IPS-15b (cell line): ENCODE measurements around the gene ESYT2.
A peak's percentile ranks its signal among the peaks of the same experiment; 100 is the strongest.

ENCODE experiments used
- H3K27me3 ChIP-seq: one replicate; pipeline ENCODE4 v1.6.1; 2013; ENCODE audit warnings: low read length; ENCODE audit not compliant: control insufficient read depth, insufficient read depth
- H3K36me3 ChIP-seq: one replicate; pipeline ENCODE4 v1.6.1; 2013; ENCODE audit warnings: low read length; ENCODE audit not compliant: control insufficient read depth, insufficient read depth
- H3K4me1 ChIP-seq: one replicate; pipeline ENCODE4 v1.6.1; 2013; ENCODE audit warnings: mild to moderate bottlenecking, low read length; ENCODE audit not compliant: control insufficient read depth, insufficient read depth
- H3K4me3 ChIP-seq: one replicate; pipeline ENCODE4 v1.5.1; 2013; ENCODE audit warnings: low read depth, low read length
- H3K9ac ChIP-seq: one replicate; pipeline ENCODE4 v1.6.1; 2013; ENCODE audit warnings: low read depth, mild to moderate bottlenecking, low read length
- H3K9me3 ChIP-seq: one replicate; pipeline ENCODE4 v1.6.1; 2013; ENCODE audit warnings: mild to moderate bottlenecking, low read length; ENCODE audit not compliant: control insufficient read depth, insufficient read depth

ESYT2 gene

DNA sequence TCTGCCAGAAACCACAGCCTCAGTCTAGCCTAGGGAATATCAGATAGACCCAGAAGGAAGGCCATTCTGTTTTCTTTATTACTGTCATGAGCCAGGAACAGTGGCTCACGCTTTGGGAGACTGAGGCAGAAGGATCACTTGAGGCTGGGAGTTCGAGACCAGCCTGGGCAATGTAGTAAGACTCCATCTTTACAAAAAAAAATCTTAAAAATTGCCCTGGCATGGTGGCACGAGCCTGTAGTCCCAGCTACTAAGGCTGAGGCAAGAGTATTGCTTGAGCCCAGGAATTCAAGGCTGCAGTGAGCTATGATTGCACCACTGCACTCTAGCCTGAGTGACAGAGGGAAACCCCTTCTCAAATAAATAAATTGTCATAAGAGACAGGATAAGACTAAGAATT lies 3.7 kb upstream of the ESYT2 start:
- Histone ChIP-seq H3K9me3 (no peaks in the 10 kb centered on the region), H3K27me3 (peaks cover 8% of the 10 kb centered on the region), H3K36me3 (no peaks in the 10 kb centered on the region), H3K4me3 (no peak overlapping the region), H3K9ac (no peak overlapping the region), H3K4me1 (peaks cover 8% of the 10 kb centered on the region)

DNA sequence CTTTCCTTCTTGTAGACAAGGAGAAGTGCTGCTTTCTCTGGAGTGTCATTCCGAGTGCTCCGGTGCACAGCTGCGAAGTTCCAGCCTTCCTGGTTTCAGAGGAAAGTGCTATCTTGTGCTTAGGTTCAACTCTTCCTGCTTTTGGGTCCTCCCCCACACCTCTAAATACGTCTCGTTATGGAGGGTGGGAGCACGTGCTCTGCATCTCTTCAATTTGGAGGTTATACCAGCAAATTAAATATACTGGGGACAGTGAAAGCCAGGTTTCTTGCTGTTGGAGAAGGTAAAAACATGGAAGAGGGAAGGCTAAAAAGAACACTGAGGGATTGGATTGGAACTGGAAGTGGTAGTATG lies 2.4 kb upstream of the ESYT2 start:
- no peaks in the 10 kb centered on the region for H3K9me3 ChIP-seq
- H3K36me3 ChIP-seq, result no peaks in the 10 kb centered on the region
- peaks cover 12% of the 10 kb centered on the region for H3K4me1 ChIP-seq
- H3K4me3 ChIP-seq, result no peak overlapping the region
- peaks cover 8% of the 10 kb centered on the region for H3K27me3 ChIP-seq
- no peak overlapping the region for H3K9ac ChIP-seq

DNA sequence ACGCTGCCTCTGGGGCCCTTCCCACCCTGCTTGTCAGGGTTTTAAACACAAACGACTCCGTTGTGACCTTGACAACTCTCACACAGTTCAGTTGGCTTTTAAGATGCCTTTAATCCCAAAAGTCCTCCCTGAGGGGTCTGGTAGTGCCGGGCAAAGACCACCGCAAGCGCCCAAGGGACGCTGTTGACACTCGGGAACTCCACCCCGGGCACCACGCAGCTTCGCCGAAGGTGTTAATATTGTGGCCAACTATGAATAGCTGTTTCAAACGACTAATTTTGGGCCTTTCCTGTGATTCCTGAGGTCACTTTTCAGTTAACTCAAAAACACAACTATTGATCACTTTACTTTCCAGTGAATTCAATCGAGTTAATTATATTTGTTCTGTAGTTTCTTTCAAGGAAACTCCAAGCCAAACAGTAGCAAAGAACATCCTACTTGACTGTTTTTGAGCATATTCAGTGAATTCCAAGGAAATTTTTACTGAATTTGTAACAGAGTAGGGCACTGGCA lies 958 bp upstream of the ESYT2 start:
- Histone ChIP-seq H3K4me3 (peak overlapping the region; percentile 81), H3K9ac (peak overlapping the region; percentile 63), H3K27me3 (peaks cover 8% of the 10 kb centered on the region), H3K4me1 (peaks cover 12% of the 10 kb centered on the region), H3K9me3 (no peaks in the 10 kb centered on the region), H3K36me3 (no peaks in the 10 kb centered on the region)

DNA sequence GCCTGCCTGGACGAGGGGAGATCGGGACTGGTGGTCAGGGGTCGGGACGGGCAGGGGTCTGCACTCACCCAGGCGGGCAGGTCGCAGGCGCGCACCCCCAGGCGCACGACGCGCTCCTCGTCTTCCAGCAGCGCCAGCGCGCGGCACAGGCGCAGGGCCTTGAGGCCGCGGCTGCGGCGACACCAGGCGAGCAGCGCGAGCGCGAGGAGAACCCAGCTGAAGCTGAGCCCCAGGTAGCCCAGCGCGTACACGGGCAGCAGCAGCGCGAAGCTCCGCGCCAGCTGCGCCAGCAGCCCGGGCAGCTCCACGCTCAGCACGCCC lies 328 bp downstream of the ESYT2 start:
- Histone ChIP-seq H3K36me3 (no peaks in the 10 kb centered on the region), H3K9me3 (no peaks in the 10 kb centered on the region), H3K27me3 (peaks cover 8% of the 10 kb centered on the region), H3K9ac (peak overlapping the region; percentile 66), H3K4me3 (peak overlapping the region; percentile 81), H3K4me1 (peaks cover 12% of the 10 kb centered on the region)

DNA sequence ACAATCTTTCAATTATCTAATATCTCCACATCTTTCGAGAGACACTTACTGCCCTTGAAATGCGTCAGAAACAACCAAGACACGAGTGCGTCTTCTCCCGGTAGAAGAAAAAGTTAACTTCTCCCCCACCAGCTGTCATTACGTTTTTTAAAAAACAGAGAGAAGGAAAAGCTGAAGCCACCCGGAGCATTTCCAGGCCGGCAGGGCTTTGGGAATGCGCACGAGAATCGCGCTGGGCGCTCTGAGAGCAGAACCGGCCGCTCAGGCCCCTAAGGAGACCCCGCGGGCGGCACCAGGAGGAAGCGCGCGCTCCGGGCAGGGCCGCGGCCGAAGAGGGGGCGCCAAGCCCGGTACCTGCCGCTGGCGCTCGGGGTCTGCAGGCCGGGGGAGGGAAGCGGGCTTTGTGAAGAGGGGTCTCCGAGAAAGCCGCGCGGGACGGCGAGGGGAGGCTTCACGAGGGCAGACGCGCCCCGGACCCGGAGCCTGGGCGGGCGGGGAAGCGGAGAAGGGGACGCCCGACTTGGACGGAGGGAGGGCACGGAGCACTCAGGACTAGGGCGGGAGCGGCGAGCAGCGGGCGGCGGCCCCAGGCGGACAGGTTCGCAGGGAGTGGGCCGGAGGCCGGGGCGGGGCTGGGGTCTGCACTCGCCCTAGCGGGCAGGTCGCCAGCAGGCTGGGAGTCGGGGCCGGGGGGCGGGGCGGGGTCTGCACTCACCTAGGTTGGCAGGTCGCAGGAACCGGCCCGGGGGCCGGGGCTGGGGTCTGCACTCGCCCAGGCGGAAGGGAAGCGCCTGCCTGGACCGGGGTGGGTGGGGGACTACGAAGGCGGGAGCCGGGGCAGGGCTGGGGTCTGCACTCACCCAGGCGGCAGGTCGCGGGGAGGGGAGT lies 932 bp downstream of the ESYT2 start:
- peaks cover 8% of the 10 kb centered on the region for H3K27me3 ChIP-seq
- H3K4me3 ChIP-seq, result peak overlapping the region; percentile 81
- H3K9ac ChIP-seq, result peak overlapping the region; percentile 66
- H3K4me1 ChIP-seq, result peaks cover 12% of the 10 kb centered on the region
- no peaks in the 10 kb centered on the region for H3K9me3 ChIP-seq
- no peaks in the 10 kb centered on the region for H3K36me3 ChIP-seq

DNA sequence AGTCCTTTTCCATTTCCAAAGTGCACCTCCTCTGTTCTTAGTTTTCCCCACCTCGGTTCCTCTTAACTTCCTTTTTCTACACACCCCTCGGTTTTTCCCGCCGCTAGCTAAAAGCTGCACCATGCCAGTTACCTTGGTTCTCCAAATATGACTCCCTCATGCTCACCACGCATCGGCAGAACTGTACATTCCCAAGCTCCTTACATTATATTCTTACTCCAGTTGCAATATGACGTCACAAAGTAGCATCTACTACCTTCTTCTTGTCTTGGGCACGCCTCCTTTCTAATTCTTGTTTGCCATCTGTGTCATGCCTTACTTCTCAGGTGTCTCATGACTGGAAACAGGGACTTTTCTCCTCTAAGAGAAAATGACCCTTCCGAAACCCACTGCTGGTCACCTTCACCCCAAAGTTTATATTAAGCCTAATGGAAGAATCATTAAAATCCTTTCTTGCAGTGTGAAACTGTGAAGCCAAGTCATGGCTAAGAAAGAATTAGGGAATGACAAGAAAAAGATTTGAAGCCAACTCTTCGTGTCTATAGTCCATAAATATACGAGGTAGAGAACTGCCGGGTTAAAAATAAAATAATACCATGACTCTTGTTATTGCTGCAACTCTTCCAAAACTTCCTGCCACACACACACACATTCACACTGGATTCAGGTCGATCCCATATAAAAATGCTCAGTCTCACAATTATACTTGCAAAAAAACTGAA lies 1.7 kb downstream of the ESYT2 start:
- Histone ChIP-seq H3K4me1 (peaks cover 12% of the 10 kb centered on the region), H3K9ac (peak overlapping the region; percentile 3), H3K4me3 (peak overlapping the region; percentile 40), H3K9me3 (no peaks in the 10 kb centered on the region), H3K36me3 (no peaks in the 10 kb centered on the region), H3K27me3 (peaks cover 8% of the 10 kb centered on the region)

DNA sequence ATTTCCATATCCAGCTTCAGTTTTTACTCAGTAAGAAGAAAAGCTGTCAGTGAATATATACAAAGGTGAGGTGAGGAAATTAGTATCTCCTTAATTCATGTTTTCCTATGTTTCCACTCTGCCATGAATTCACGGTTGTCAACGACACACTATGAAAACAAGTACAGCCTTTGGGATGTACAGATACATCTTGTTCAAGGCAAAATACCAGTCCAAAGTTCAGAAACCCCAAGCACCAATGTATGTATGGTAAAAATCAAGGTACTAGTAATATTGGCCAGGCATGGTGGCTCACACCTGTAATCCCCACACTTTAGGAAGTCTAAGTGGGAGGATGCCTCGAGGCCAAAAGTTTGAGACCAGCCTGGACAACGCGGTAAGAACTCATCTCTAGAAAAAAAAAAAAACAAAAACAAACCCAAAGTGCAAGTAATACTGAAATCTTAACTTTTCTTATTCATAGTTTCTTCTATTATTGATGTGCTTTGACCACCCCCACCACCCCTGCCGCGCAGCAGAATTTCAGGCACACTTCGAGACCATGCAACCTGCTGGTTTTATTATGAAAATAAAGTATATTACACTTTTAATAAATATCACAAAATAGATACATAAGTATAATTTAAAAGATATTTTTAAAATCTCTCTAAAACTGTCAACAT lies 3.5 kb downstream of the ESYT2 start:
- no peak overlapping the region for H3K9ac ChIP-seq
- H3K27me3 ChIP-seq, result peaks cover 5% of the 10 kb centered on the region
- peaks cover 10% of the 10 kb centered on the region for H3K4me1 ChIP-seq
- H3K36me3 ChIP-seq, result no peaks in the 10 kb centered on the region
- H3K4me3 ChIP-seq, result no peak overlapping the region
- H3K9me3 ChIP-seq, result no peaks in the 10 kb centered on the region

DNA sequence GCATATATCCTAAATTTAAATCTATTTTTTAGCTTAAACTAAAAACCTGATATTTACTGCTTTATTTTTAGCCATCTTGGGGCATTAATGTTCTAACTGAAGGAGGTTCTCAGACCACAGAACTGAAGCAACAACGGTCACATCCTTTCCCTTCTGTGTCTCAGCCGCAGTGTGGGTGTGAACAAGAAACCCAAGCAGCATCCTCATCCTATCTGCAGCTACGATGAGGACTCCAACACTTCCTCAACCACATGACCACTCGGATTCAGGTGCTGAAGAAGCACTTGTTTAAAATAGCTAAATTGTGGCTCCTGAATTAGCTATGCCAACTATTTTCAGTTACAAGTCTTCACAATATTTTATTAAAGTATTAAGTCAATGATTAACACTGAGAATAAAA lies 5.3 kb downstream of the ESYT2 start:
- peaks cover 8% of the 10 kb centered on the region for H3K4me1 ChIP-seq
- no peak overlapping the region for H3K9ac ChIP-seq
- H3K4me3 ChIP-seq, result no peak overlapping the region
- H3K36me3 ChIP-seq, result no peaks in the 10 kb centered on the region
- H3K9me3 ChIP-seq, result no peaks in the 10 kb centered on the region
- peaks cover 5% of the 10 kb centered on the region for H3K27me3 ChIP-seq

DNA sequence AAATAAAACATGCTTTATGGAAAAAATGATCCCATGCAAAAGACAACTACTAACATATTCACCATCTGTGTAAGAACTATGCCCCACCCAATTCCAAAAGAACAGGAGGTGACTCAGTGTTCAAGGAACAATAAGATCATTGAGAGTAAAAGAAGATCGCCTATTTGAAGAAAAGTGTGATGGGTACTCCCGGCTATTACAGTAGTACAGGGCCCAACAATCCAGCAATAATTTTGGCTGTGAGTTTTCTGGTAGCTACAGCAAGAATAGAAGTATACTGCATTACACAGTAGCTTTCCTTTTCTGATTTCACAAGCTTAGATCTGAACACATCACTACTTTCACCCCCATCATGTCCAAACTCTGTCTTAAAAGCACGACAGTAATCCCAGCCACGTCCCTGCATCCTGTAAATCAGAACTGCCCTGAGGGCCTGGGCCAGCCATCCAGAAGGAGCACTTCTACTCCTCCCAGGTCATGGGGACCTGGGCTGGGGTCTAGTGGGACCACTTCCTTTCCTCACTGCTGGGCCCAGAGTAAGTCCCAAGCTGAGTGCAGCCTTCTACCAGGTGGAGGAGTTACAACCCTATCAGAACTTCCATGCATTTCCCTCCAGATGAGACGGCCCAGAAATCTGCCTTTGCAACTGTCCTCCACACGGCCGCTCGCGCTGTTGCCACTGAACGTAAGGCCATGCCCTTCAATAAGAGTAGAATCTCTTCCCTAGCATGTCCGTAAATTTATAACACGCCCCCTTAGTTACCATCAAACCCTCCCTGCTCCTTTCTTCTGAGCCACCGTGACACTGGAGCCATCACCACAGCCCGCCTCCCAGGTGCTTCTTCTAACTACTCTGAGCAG lies 7.9 kb downstream of the ESYT2 start:
- no peak overlapping the region for H3K9ac ChIP-seq
- no peaks in the 10 kb centered on the region for H3K27me3 ChIP-seq
- no peaks in the 10 kb centered on the region for H3K9me3 ChIP-seq
- no peaks in the 10 kb centered on the region for H3K36me3 ChIP-seq
- no peak overlapping the region for H3K4me3 ChIP-seq
- H3K4me1 ChIP-seq, result peaks cover 23% of the 10 kb centered on the region

DNA sequence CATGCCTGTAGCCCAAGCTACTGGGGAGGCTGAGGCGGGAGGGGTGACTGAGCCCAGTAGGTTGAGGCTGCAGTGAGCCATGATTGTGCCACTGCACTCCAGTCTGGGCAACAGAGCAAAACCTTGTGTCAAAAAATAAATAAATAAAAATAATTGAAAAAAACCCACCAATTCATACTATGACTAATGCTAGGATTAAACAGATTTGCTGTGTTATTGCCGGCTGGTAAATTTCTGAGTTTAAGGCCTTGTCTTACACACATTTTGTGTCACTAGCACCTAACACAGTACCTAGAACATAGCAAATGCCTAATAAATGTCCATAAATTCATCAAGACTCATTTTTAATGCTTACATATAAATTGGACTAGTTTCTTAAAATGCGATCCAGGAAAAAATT lies 8.7 kb downstream of the ESYT2 start:
- Histone ChIP-seq H3K9ac (no peak overlapping the region), H3K36me3 (no peaks in the 10 kb centered on the region), H3K4me1 (peaks cover 26% of the 10 kb centered on the region), H3K4me3 (no peak overlapping the region), H3K27me3 (no peaks in the 10 kb centered on the region), H3K9me3 (no peaks in the 10 kb centered on the region)

DNA sequence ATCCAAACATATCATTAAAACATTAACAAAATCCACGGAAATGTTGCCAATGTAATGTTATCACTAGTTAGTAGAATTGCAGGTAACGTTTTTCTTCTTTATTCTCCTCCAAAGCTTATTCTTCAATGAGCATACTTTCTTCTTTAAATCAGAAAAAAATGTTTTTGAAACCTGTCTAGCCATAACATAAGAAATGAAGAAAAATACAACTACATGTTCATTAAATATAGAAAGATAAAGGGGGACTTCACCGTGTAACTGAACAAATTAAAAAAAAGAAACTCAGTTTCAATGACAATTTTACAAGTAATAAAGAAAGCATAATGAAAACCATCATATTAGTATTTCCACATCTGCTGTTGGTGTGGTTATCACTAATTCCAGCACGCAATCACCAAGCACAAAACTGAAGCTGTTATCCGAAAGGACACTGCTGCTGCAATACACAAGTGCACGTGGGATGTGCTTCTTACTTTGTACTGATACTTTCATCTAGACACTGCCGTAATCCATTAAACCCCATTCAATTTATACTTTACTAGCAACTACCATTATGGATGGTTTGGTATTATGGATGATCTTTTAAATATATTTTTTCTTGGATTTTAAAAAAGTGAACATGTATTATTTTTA lies 9.6 kb downstream of the ESYT2 start:
- H3K9ac ChIP-seq, result no peak overlapping the region
- no peaks in the 10 kb centered on the region for H3K9me3 ChIP-seq
- H3K4me1 ChIP-seq, result peaks cover 30% of the 10 kb centered on the region
- H3K4me3 ChIP-seq, result no peak overlapping the region
- no peaks in the 10 kb centered on the region for H3K27me3 ChIP-seq
- no peaks in the 10 kb centered on the region for H3K36me3 ChIP-seq
